ENCODE data around the gene MYO6. TPM values are rescaled to one million over a fixed set of nuclear protein-coding genes. Genes with fewer than 3 reads are reported as not detected.

MYO6 gene
- total RNA-seq, 1 donor = 15.2 TPM

- H3K79me2 ChIP-seq (ENCODE audit: insufficient read depth, low read length) = no peaks in the 10 kb centered on the region
- H4K20me1 ChIP-seq (ENCODE audit: insufficient read depth, low read length) = no peaks in the 10 kb centered on the region
- no peak for DNase-seq (ENCODE audit: insufficient read length, low spot score, missing footprints)
- H3K27ac ChIP-seq (ENCODE audit: low read depth, low read length) = no peak overlapping the region
- H3K4me2 ChIP-seq (ENCODE audit: insufficient read depth, low read length) = no peak overlapping the region
- H3K4me1 ChIP-seq (ENCODE audit: insufficient read depth, low read length) = no peaks in the 10 kb centered on the region
- H3K9me3 ChIP-seq (ENCODE audit: low read depth, low read length) = no peaks in the 10 kb centered on the region
- no peak overlapping the region for H2AFZ ChIP-seq (ENCODE audit: low read length)
- no peak for TF ChIP-seq CTCF (IDR thresholded peaks at IDR 0.05; ENCODE audit: extremely low read depth, low read depth, low read length)
- H3K27me3 ChIP-seq (ENCODE audit: insufficient read depth, low read length) = no peaks in the 10 kb centered on the region
- H3K36me3 ChIP-seq (ENCODE audit: insufficient read depth, low read length) = no peaks in the 10 kb centered on the region
- H3K4me3 ChIP-seq (ENCODE audit: insufficient read depth, low read length) = no peak overlapping the region
These were observed 93.7 kb downstream of the MYO6 start for GRCh38 chr6:75842732-75843131.

GRCh38 chr6:75843396-75843795 is 94.4 kb downstream of the MYO6 start:
- Histone ChIP-seq H3K27ac (ENCODE audit: low read depth, low read length) (no peak overlapping the region), H3K4me1 (ENCODE audit: insufficient read depth, low read length) (no peaks in the 10 kb centered on the region), H3K27me3 (ENCODE audit: insufficient read depth, low read length) (no peaks in the 10 kb centered on the region), H3K9me3 (ENCODE audit: low read depth, low read length) (no peaks in the 10 kb centered on the region), H3K79me2 (ENCODE audit: insufficient read depth, low read length) (no peaks in the 10 kb centered on the region), H3K36me3 (ENCODE audit: insufficient read depth, low read length) (no peaks in the 10 kb centered on the region), H3K4me2 (ENCODE audit: insufficient read depth, low read length) (no peak overlapping the region), H2AFZ (ENCODE audit: low read length) (no peak overlapping the region), H4K20me1 (ENCODE audit: insufficient read depth, low read length) (no peaks in the 10 kb centered on the region), H3K4me3 (ENCODE audit: insufficient read depth, low read length) (no peak overlapping the region)
- no peak for TF ChIP-seq CTCF (IDR thresholded peaks at IDR 0.05; ENCODE audit: extremely low read depth, low read depth, low read length)
- no peak for DNase-seq (ENCODE audit: insufficient read length, low spot score, missing footprints)

- no peaks in the 10 kb centered on the region for H3K27me3 ChIP-seq (ENCODE audit: insufficient read depth, low read length)
- peaks cover 10% of the 10 kb centered on the region for H3K4me1 ChIP-seq (ENCODE audit: insufficient read depth, low read length)
- no peak overlapping the region for H3K27ac ChIP-seq (ENCODE audit: low read depth, low read length)
- no peak for DNase-seq (ENCODE audit: insufficient read length, low spot score, missing footprints)
- H3K36me3 ChIP-seq (ENCODE audit: insufficient read depth, low read length) = no peaks in the 10 kb centered on the region
- no peak overlapping the region for H3K4me3 ChIP-seq (ENCODE audit: insufficient read depth, low read length)
- H3K9me3 ChIP-seq (ENCODE audit: low read depth, low read length) = no peaks in the 10 kb centered on the region
- no peak for TF ChIP-seq CTCF (IDR thresholded peaks at IDR 0.05; ENCODE audit: extremely low read depth, low read depth, low read length)
- no peak overlapping the region for H2AFZ ChIP-seq (ENCODE audit: low read length)
- no peaks in the 10 kb centered on the region for H4K20me1 ChIP-seq (ENCODE audit: insufficient read depth, low read length)
- H3K4me2 ChIP-seq (ENCODE audit: insufficient read depth, low read length) = no peak overlapping the region
- no peaks in the 10 kb centered on the region for H3K79me2 ChIP-seq (ENCODE audit: insufficient read depth, low read length)
These were observed 99.2 kb downstream of the MYO6 start for GRCh38 chr6:75848274-75848673.

GRCh38 chr6:75849329-75850025 is 100.4 kb downstream of the MYO6 start:
- H3K4me1 ChIP-seq (ENCODE audit: insufficient read depth, low read length) = peaks cover 10% of the 10 kb centered on the region
- TF ChIP-seq CTCF (IDR thresholded peaks at IDR 0.05; ENCODE audit: extremely low read depth, low read depth, low read length) = no peak
- H2AFZ ChIP-seq (ENCODE audit: low read length) = no peak overlapping the region
- H3K4me3 ChIP-seq (ENCODE audit: insufficient read depth, low read length) = no peak overlapping the region
- H4K20me1 ChIP-seq (ENCODE audit: insufficient read depth, low read length) = no peaks in the 10 kb centered on the region
- DNase-seq (ENCODE audit: insufficient read length, low spot score, missing footprints) = no peak
- H3K27ac ChIP-seq (ENCODE audit: low read depth, low read length) = no peak overlapping the region
- no peaks in the 10 kb centered on the region for H3K9me3 ChIP-seq (ENCODE audit: low read depth, low read length)
- peak overlapping the region; percentile 23 for H3K4me2 ChIP-seq (ENCODE audit: insufficient read depth, low read length)
- no peaks in the 10 kb centered on the region for H3K36me3 ChIP-seq (ENCODE audit: insufficient read depth, low read length)
- no peaks in the 10 kb centered on the region for H3K27me3 ChIP-seq (ENCODE audit: insufficient read depth, low read length)
- H3K79me2 ChIP-seq (ENCODE audit: insufficient read depth, low read length) = no peaks in the 10 kb centered on the region

All from osteoblast (primary cell).